Raji (cell line): ENCODE results near the gene WDR37.

ENCODE experiments used
- POLR2A ChIP-seq: IDR thresholded peaks from 2 replicates; pipeline ENCODE4 v1.6.1; 2011; ENCODE audit warnings: low read depth, low read length, control low read depth; ENCODE audit not compliant: insufficient read depth

The WDR37 gene

DNA sequence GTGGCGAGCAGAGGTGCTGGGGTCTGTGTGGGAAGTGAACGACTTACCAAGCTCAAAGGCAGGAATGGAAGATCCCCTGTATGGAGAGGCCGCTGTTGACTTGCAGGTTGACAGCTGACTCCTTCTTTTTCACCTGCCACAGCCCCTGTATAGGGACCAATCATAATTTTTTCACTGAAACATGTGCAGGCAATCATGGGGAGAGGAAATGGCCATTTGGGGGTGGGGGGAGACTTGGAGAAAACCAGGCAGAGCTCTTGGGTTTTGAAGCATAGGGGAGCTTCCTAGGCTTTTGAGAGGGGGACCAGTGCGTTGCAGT lies 101.4 kb downstream of the WDR37 start:
- no peak for TF ChIP-seq POLR2A

DNA sequence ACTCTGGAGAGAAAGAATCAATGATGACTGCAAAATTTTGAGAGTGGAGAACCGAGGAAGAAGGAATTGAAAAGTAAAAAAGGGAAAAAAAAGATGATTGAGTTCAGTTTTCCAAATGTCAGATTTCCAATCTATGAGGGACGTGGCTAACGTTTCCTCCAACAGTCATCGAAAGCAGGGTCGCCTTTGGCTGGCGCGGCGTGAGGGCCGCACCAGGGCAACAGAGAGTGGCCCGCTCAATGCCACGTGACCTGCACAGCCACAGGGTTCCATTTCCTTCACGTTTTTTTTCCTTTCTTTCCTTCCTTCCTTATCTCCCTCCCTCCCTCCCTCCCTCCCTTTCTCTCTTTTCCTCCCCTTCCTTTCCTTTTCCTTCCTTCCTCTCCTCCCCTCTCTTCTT lies 101.9 kb downstream of the WDR37 start:
- TF ChIP-seq POLR2A = no peak

- no peak for TF ChIP-seq POLR2A
Measured at GRCh38 chr10:1159131-1160061, 103.2 kb downstream of the WDR37 start.

DNA sequence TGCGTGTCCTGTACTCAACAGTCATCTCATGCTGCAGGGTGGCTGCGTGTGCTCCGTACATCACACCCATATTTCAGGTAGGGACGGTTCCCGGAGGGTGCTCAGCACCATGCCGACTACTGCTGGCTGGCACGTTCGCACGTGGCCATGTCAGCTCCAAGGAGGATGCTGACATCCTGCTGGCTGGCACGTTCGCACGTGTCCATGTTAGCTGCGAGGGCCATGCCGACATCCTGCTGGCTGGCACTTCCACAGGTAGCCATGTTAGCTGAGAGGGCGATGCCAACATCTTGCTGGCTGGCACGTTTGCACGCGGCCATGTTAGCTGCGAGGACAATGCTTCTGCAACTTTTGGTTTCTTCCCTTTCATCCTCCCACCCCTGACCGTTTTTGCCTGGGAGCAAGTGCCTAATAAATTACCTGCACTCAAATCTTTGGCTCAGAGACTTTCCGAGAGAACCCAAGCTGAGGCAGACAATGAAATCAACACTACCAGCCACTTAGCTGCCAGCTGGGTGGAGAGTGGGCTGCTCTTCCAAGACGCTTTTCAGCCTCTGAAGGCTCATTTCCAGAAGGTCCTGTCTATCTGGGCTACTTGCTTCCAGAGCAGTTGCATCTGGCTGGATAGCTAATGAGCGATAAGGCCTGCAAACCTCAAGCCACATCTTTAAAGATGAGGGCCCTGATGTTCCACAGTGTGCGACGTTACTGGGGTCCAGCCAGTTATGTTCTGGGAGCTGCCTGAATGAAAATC lies 104.6 kb downstream of the WDR37 start:
- TF ChIP-seq POLR2A = no peak

GRCh38 chr10:1162481-1163203 lies 106.5 kb downstream of the WDR37 start:
- no peak for TF ChIP-seq POLR2A

DNA sequence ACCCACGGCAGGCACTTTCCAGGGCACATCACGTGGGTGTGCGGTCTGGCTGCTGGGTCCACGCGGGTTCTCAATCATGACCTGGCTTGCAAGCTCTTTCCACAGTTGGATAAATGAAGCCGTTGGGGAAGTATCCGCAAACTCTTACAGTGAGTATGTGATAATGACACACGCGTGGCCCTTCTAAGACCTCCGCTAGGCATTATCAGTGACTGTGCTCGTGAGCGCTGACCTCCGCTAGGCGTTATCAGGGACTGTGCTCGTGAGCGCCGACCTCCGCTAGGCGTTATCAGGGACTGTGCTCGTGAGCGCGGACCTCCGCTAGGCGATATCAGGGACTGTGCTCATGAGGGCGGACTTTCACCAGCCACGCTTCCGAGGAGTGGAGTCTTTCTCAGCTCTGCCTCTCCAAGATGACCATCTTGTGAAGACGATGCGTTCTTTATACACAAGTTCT lies 107.0 kb downstream of the WDR37 start:
- TF ChIP-seq POLR2A = no peak

- no peak for TF ChIP-seq POLR2A
Measured at GRCh38 chr10:1163831-1164230, 107.6 kb downstream of the WDR37 start.

DNA sequence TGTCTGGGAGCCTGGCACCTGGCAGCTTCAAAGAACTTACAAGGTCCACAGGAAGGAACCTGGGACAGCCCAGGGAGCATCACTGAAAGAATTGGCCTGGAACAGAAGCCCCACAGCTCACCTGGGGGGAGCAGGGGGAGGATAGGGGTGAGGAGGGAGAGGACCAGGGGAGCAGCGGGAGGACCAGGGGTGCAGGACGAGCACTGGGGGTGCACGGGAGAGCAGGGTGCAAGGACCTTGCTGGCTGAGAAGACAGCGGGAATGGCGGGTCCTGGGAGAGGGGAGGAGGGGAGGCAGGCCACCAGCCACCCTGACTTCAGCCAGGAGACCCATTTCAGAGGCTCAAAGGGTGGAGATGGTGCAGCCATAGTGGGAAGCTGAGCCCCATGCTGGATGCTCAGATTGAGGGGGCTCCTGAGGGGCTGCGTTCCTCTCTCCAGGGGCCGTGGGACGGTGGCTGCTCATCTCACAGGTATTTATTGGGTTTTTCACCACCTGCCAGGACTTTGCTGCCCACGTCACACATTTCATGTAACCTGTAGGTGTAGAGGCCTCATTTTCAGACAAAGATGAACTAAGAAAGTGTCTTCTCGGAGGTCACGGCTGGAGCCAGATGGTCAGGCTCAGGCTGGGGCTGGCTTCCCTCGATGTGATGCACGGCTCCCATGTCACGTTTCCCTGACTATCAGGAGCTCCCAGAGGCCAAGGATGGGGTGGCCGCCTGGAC lies 110.1 kb downstream of the WDR37 start:
- TF ChIP-seq POLR2A = no peak

DNA sequence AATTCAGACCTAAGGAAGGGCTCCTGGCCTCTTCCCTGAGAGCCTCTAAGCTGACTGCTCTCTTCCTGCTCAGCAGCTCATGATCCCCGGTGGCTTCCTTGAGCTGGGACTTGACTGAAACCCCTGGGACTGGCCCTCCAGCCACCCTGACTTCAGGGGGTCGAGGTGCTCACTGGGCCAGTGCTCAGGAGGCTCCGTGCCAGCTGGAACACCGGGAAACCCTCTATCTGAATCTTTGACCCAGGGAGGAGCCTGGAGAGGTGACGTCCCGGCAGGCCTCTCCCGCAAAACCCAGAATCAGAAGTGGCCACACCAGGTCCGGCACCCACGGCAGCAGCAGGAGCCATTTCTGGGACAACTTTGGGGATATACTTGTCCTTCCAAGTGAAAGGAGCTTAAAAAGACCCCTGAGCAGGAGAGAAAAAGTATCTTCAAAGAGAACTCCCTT lies 110.7 kb downstream of the WDR37 start:
- TF ChIP-seq POLR2A = no peak

GRCh38 chr10:1168763-1169162 lies 112.6 kb downstream of the WDR37 start:
- TF ChIP-seq POLR2A = no peak

- no peak for TF ChIP-seq POLR2A
Measured at GRCh38 chr10:1169186-1169885, 113.2 kb downstream of the WDR37 start.

- no peak for TF ChIP-seq POLR2A
Measured at GRCh38 chr10:1169981-1170866, 114.0 kb downstream of the WDR37 start.

DNA sequence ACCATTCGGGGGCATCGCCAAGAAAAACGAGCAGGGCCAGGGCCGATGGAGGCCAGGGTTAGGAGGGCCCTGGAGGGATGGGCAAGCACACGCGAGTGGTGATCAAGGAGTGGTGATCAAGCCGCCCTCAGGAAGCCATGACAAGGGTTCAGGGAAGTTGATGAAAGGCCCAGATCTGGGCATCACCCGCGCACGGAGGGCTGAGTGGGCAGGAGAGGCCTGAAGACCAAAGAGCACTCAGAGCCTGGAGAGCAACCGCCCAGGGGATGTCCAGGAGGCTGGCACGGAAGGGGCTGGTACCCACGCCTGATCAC lies 114.6 kb downstream of the WDR37 start:
- TF ChIP-seq POLR2A = no peak
